ENCODE results near the gene GPX5.

Gene GPX5

GRCh38 chr6:28542440-28543296 lies 17.0 kb downstream of the GPX5 start:
- Histone ChIP-seq H3K27ac (ENCODE audit: extremely low read depth, low read depth, low read length) (peak overlapping the region; percentile 53), H3K36me3 (ENCODE audit: control insufficient read depth in 2 of 2, insufficient read depth in 1 of 2, low read length in 2 of 2) (no peaks in the 10 kb centered on the region), H3K9me3 (ENCODE audit: control insufficient read depth, insufficient read depth, low read depth, low read length) (no peaks in the 10 kb centered on the region), H3K4me1 (ENCODE audit: control insufficient read depth, insufficient read depth, low read length) (no peaks in the 10 kb centered on the region), H3K4me3 (ENCODE audit: low read depth, low read length) (peak overlapping the region; percentile 54)
- CTCF ChIA-PET: interaction anchor here (0.6 to 2.8 kb wide), 43 partner anchors 9 to 450 kb away, joined by 3 to 25 read pairs (median 4); partner anchors contain the start of gene GPX6
- POLR2A ChIA-PET: interaction anchor here (0.6 to 1.7 kb wide), 9 partner anchors 40 to 735 kb away, joined by 3 to 16 read pairs (median 4); partner anchors contain the start of genes ZSCAN23 and ZSCAN31
- TF ChIP-seq, protein P1, sequence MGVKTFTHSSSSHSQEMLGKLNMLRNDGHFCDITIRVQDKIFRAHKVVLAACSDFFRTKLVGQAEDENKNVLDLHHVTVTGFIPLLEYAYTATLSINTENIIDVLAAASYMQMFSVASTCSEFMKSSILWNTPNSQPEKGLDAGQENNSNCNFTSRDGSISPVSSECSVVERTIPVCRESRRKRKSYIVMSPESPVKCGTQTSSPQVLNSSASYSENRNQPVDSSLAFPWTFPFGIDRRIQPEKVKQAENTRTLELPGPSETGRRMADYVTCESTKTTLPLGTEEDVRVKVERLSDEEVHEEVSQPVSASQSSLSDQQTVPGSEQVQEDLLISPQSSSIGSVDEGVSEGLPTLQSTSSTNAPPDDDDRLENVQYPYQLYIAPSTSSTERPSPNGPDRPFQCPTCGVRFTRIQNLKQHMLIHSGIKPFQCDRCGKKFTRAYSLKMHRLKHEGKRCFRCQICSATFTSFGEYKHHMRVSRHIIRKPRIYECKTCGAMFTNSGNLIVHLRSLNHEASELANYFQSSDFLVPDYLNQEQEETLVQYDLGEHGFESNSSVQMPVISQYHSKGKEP (tag by site-specific recombination; IDR thresholded peaks at IDR 0.05): peak; percentile 18; the same call in 1 of the 2 replicates
- no peak for TF ChIP-seq HOXA7 (CRISPR knock-in tag; IDR thresholded peaks at IDR 0.05; ENCODE audit: borderline replicate concordance)
- TF ChIP-seq, protein P2, sequence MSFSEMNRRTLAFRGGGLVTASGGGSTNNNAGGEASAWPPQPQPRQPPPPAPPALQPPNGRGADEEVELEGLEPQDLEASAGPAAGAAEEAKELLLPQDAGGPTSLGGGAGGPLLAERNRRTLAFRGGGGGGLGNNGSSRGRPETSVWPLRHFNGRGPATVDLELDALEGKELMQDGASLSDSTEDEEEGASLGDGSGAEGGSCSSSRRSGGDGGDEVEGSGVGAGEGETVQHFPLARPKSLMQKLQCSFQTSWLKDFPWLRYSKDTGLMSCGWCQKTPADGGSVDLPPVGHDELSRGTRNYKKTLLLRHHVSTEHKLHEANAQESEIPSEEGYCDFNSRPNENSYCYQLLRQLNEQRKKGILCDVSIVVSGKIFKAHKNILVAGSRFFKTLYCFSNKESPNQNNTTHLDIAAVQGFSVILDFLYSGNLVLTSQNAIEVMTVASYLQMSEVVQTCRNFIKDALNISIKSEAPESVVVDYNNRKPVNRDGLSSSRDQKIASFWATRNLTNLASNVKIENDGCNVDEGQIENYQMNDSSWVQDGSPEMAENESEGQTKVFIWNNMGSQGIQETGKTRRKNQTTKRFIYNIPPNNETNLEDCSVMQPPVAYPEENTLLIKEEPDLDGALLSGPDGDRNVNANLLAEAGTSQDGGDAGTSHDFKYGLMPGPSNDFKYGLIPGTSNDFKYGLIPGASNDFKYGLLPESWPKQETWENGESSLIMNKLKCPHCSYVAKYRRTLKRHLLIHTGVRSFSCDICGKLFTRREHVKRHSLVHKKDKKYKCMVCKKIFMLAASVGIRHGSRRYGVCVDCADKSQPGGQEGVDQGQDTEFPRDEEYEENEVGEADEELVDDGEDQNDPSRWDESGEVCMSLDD (tag by site-specific recombination; IDR thresholded peaks at IDR 0.05): peak; percentile 69; the same call in 1 of the 2 replicates
- TF ChIP-seq SCRT2 (tag by site-specific recombination; IDR thresholded peaks at IDR 0.05): peak; percentile 100
- no peak for TF ChIP-seq ZNF114 (tag by site-specific recombination; IDR thresholded peaks at IDR 0.05)
- TF ChIP-seq ZSCAN18 (tag by site-specific recombination; IDR thresholded peaks at IDR 0.05): 0 out of 2 replicates have a peak, but pooled peaks have one; percentile 60
- TF ChIP-seq ZNF16 (tag by site-specific recombination; IDR thresholded peaks at IDR 0.05; ENCODE audit: low read depth): 0 out of 2 replicates have a peak, but pooled peaks have one; percentile 18
- TF ChIP-seq ZNF629 (tag by site-specific recombination; IDR thresholded peaks at IDR 0.05): peak; percentile 67; the same call in 1 of the 2 replicates
- TF ChIP-seq GLIS2 (tag by site-specific recombination; IDR thresholded peaks at IDR 0.05): peak; percentile 90
- TF ChIP-seq ZNF555 (tag by site-specific recombination; conservative IDR thresholded peaks at IDR 0.05): no peak
- TF ChIP-seq RBAK (tag by site-specific recombination; IDR thresholded peaks at IDR 0.05): no peak
- peak; percentile 41; the same call in 1 of the 2 replicates for TF ChIP-seq ATF2 (tag by site-specific recombination; IDR thresholded peaks at IDR 0.05; ENCODE audit: low read depth)
- no peak for TF ChIP-seq ZNF747 (tag by site-specific recombination; IDR thresholded peaks at IDR 0.05)
- TF ChIP-seq YY1 (tag by site-specific recombination; IDR thresholded peaks at IDR 0.05): 0 out of 2 replicates have a peak, but pooled peaks have one; percentile 38
- no peak for TF ChIP-seq GLI4 (tag by site-specific recombination; IDR thresholded peaks at IDR 0.05)
- TF ChIP-seq ZNF624 (tag by site-specific recombination; IDR thresholded peaks at IDR 0.05): peak; percentile 17; the same call in 1 of the 2 replicates
- TF ChIP-seq GLI2 (tag by site-specific recombination; IDR thresholded peaks at IDR 0.05; ENCODE audit: borderline replicate concordance, low read depth): no peak
- TF ChIP-seq ZSCAN23 (tag by site-specific recombination; IDR thresholded peaks at IDR 0.05): peak; percentile 71; the same call in 1 of the 2 replicates
- TF ChIP-seq ZNF211 (tag by site-specific recombination; IDR thresholded peaks at IDR 0.05; ENCODE audit: low read depth): no peak
- TF ChIP-seq ZNF341 (tag by site-specific recombination; IDR thresholded peaks at IDR 0.05; ENCODE audit: low read depth): no peak
- no peak for TF ChIP-seq ZNF530 (tag by site-specific recombination; IDR thresholded peaks at IDR 0.05; ENCODE audit: low read depth)
- TF ChIP-seq, protein P3, sequence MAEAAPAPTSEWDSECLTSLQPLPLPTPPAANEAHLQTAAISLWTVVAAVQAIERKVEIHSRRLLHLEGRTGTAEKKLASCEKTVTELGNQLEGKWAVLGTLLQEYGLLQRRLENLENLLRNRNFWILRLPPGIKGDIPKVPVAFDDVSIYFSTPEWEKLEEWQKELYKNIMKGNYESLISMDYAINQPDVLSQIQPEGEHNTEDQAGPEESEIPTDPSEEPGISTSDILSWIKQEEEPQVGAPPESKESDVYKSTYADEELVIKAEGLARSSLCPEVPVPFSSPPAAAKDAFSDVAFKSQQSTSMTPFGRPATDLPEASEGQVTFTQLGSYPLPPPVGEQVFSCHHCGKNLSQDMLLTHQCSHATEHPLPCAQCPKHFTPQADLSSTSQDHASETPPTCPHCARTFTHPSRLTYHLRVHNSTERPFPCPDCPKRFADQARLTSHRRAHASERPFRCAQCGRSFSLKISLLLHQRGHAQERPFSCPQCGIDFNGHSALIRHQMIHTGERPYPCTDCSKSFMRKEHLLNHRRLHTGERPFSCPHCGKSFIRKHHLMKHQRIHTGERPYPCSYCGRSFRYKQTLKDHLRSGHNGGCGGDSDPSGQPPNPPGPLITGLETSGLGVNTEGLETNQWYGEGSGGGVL (tag by site-specific recombination; IDR thresholded peaks at IDR 0.05): 0 out of 2 replicates have a peak, but pooled peaks have one; percentile 48
- TF ChIP-seq HOXC10 (CRISPR knock-in tag; IDR thresholded peaks at IDR 0.05): no peak
- peak; percentile 92 for TF ChIP-seq ZEB2 (tag by site-specific recombination; IDR thresholded peaks at IDR 0.05)
- peak; percentile 65 for TF ChIP-seq ZNF335 (tag by site-specific recombination; conservative IDR thresholded peaks at IDR 0.05)
- TF ChIP-seq FEZF1 (tag by site-specific recombination; IDR thresholded peaks at IDR 0.05): peak; percentile 36; the same call in 1 of the 2 replicates
- no peak for TF ChIP-seq ZNF658 (tag by site-specific recombination; IDR thresholded peaks at IDR 0.05)
- TF ChIP-seq OSR2 (tag by site-specific recombination; IDR thresholded peaks at IDR 0.05): peak; percentile 43; the same call in 1 of the 2 replicates

Data from HEK293 (cell line).